ENCODE measurements around the gene PRG2.
"Not testable (repeated sequence)": the region's sequence is repeated elsewhere in the genome, so short reads cannot be mapped to it uniquely, and the experiment has no call there.

The PRG2 gene

GRCh38 chr11:57341250-57341808, 49.1 kb downstream of the PRG2 start:
- H3K36me3 Mint-ChIP-seq (ENCODE audit: insufficient read depth) = peaks cover 3% of the 10 kb centered on the region
- no peak for ATAC-seq (replicated peaks; ENCODE audit: extremely low read depth, poor library complexity, severe bottlenecking)
- no peaks in the 10 kb centered on the region for H3K9me3 Mint-ChIP-seq
- no peak overlapping the region for H3K27ac Mint-ChIP-seq (ENCODE audit: low read depth)
- DNase-seq (ENCODE audit: low spot score in 2 of 2) = no peak
- no peak overlapping the region for H3K4me3 Mint-ChIP-seq
- H3K27me3 Mint-ChIP-seq = no peaks in the 10 kb centered on the region
- peaks cover 10% of the 10 kb centered on the region for H3K4me1 Mint-ChIP-seq

DNA sequence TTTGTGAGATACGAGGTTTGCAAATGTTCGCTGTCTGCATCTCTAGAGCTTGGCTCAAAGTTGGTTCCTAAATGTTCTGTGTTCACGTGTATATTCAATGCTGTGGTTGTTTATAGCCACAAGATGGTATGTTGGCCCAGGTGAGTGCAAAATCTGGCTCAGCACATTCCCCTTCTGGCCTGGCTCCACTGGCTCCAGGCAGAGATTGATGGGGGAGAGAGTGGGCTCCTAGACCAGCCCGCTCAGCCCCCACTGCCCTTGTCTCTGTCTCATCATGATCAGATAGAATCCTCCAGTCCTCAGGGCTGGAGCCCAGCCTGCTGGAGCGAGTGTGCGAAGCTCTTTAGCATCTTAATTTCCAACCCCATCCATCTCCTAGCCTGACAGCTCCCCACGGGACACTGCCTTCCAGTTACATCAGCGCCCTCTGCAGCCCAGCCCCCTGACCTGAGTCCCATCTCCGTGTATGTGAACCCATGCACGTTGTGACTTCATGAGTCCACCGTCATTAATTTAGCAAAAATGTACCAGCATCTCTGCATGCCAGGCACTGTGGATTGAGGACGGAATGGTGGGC, 50.3 kb downstream of the PRG2 start:
- Mint-ChIP-seq H3K36me3 (ENCODE audit: insufficient read depth) (peaks cover 8% of the 10 kb centered on the region), H3K9me3 (no peaks in the 10 kb centered on the region), H3K4me3 (no peak overlapping the region), H3K4me1 (peaks cover 12% of the 10 kb centered on the region), H3K27ac (ENCODE audit: low read depth) (no peak overlapping the region), H3K27me3 (no peaks in the 10 kb centered on the region)
- no peak for ATAC-seq (replicated peaks; ENCODE audit: extremely low read depth, poor library complexity, severe bottlenecking)
- DNase-seq (ENCODE audit: low spot score in 2 of 2) = no peak

DNA sequence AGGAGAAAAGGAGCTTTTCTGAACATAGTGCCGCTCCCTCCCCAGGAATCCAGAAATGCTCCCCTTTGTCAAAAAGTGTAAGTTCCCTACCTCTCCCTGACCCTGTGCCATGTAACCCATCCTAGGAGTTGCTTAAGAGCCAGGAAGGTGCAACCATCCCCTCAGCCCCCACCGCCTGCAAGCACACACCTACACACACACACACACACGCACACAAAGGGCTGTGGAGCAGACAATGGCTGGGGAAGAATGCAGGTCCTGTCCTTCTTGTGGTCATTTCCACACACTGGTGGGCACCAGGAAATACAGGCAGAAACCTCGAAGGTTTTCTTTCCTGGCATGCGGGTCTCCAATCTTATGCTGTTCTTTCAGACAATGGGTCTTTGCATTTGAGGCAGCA, 51.1 kb downstream of the PRG2 start:
- H3K27me3 Mint-ChIP-seq = no peaks in the 10 kb centered on the region
- DNase-seq (ENCODE audit: low spot score in 2 of 2) (no peak), ATAC-seq (replicated peaks; ENCODE audit: extremely low read depth, poor library complexity, severe bottlenecking) (no peak)
- H3K4me3 Mint-ChIP-seq = no peak overlapping the region
- peaks cover 9% of the 10 kb centered on the region for H3K36me3 Mint-ChIP-seq (ENCODE audit: insufficient read depth)
- H3K9me3 Mint-ChIP-seq = no peaks in the 10 kb centered on the region
- H3K27ac Mint-ChIP-seq (ENCODE audit: low read depth) = no peak overlapping the region
- H3K4me1 Mint-ChIP-seq = peaks cover 20% of the 10 kb centered on the region

- Mint-ChIP-seq H3K4me1 (peaks cover 26% of the 10 kb centered on the region), H3K9me3 (no peaks in the 10 kb centered on the region), H3K4me3 (no peak within 1 kb of the TSS), H3K27ac (ENCODE audit: low read depth) (peak within 1 kb of the TSS; percentile 56), H3K36me3 (ENCODE audit: insufficient read depth) (peaks cover 14% of the 10 kb centered on the region), H3K27me3 (no peaks in the 10 kb centered on the region)
- ATAC-seq (replicated peaks; ENCODE audit: extremely low read depth, poor library complexity, severe bottlenecking) (no peak), DNase-seq (ENCODE audit: low spot score in 2 of 2) (no peak)
Observed at GRCh38 chr11:57338142-57338541, 52.3 kb downstream of the PRG2 start, which contains the start of gene P2RX3. P2RX3 (plus strand) TSS chr11:57338352; CDS start chr11:57338551, 199 bp downstream.

DNA sequence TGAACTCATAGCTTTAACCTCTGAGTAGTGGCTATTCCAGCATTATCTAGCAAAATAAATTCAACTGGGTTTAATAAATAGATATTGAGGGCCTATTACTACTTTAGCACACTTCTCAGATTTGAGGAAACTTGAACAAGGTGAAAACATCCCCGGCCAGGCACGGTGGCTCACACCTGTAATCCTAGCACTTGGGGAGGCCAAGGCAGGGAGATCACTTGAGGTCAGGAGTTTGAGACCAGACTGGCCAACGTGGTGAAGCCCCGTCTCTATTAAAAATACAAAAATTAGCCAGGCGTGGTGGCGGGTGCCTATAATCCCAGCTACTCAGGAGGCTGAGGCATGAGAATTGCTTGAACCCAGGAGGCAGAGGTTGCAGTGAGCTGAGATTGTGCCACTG, 53.6 kb downstream of the PRG2 start:
- not testable (repeated sequence) for H3K27me3 Mint-ChIP-seq; ATAC-seq (replicated peaks; ENCODE audit: extremely low read depth, poor library complexity, severe bottlenecking); DNase-seq (ENCODE audit: low spot score in 2 of 2); H3K9me3 Mint-ChIP-seq
- H3K4me3 Mint-ChIP-seq = peak overlapping the region; percentile 84
- H3K36me3 Mint-ChIP-seq (ENCODE audit: insufficient read depth) = peaks cover 20% of the 10 kb centered on the region
- H3K4me1 Mint-ChIP-seq = peaks cover 26% of the 10 kb centered on the region
- peak overlapping the region; percentile 97 for H3K27ac Mint-ChIP-seq (ENCODE audit: low read depth)

Data from central memory CD8-positive, alpha-beta T cell (primary cell).